C4-2B (cell line): ENCODE results near the gene MAEL.

ENCODE experiments used
- ZFX ChIP-seq: fragments of 450-650 bp; IDR thresholded peaks from 2 replicates; pipeline ENCODE4 v1.6.1; 2017
- TF ChIP-seq, protein P1 (sequence below): fragments of 450-650 bp; conservative IDR thresholded peaks from 2 replicates; pipeline ENCODE4 v1.5.1; 2017; ENCODE audit warnings: mild to moderate bottlenecking

DNA sequence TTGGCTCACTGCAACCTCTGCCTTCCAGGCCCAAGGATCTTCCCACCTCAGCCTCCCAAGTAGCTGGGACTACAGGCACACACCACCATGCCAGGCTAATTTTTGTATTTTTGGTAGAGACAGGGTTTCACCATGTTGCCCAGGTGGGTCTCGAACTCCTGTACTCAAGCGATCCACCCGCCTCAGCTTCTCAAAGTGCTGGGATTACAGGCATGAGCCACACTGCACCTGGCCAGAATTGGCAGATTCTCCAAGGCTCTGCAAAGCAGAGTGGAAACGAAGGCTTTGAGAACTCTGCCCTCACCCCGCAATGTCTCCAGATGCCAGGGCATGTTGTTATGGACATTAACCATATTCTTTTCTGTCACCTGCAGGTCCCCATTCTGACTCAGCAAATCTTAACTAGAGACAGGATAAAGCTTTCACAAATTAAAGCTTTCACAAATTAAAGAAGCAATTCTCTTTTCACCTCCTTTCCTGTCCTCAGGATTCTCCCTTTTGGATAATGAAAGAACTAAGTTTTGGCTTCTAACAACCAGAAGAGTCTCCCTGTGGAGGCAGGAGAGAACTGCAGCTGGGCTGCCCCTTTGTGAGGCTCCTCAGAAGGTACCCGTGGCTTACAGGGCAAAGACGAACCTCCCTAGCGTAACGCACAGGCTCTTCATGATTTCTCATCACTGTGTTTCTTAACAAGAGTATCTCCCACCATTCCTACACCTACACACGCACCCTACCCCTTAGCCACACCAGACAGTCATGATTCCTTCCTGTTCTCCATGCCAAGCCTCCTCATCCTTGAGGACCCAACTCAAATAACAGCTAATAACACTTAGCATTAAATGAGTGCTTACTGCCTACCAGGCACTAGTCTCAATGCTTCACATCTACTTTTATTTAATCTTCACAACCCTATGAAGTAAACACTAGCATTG is 71.3 kb downstream of the MAEL start:
- TF ChIP-seq, protein P1, sequence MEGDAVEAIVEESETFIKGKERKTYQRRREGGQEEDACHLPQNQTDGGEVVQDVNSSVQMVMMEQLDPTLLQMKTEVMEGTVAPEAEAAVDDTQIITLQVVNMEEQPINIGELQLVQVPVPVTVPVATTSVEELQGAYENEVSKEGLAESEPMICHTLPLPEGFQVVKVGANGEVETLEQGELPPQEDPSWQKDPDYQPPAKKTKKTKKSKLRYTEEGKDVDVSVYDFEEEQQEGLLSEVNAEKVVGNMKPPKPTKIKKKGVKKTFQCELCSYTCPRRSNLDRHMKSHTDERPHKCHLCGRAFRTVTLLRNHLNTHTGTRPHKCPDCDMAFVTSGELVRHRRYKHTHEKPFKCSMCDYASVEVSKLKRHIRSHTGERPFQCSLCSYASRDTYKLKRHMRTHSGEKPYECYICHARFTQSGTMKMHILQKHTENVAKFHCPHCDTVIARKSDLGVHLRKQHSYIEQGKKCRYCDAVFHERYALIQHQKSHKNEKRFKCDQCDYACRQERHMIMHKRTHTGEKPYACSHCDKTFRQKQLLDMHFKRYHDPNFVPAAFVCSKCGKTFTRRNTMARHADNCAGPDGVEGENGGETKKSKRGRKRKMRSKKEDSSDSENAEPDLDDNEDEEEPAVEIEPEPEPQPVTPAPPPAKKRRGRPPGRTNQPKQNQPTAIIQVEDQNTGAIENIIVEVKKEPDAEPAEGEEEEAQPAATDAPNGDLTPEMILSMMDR, result no peak; the same call in 1 of the 2 replicates
- TF ChIP-seq ZFX, result no peak
